Endothelial cell of umbilical vein (primary cell): ENCODE measurements around the gene CRHR2.

Experiments used
- CTCF ChIP-seq, 2 donors: IDR thresholded peaks; 1 replicate in 1 of 2; 2 replicates in 1 of 2; pipeline ENCODE4 v1.5.1; 2011; ENCODE audit warnings: low read length in 2 of 2, mild to moderate bottlenecking in 2 of 2, moderate library complexity in 2 of 2, control low read depth in 1 of 2, inconsistent platforms in 1 of 2, low read depth in 1 of 2; ENCODE audit not compliant: insufficient read depth in 1 of 2; ENCODE audit errors: extremely low read depth in 1 of 2
- EZH2 ChIP-seq: IDR thresholded peaks from 2 replicates; pipeline ENCODE4 v1.6.1; 2012; ENCODE audit warnings: borderline replicate concordance, low read depth, mild to moderate bottlenecking, moderate library complexity, low read length, inconsistent platforms; ENCODE audit not compliant: severe bottlenecking
- JUN ChIP-seq: IDR thresholded peaks from 2 replicates; pipeline ENCODE4 v1.6.1; 2011; ENCODE audit warnings: borderline replicate concordance, low read depth; ENCODE audit not compliant: insufficient read length, insufficient read depth
- MAX ChIP-seq: IDR thresholded peaks from 2 replicates; pipeline ENCODE4 v1.6.1; 2011; ENCODE audit not compliant: insufficient read depth, insufficient read length
- MYC ChIP-seq: IDR thresholded peaks from one replicate; pipeline ENCODE4 v1.6.1; 2011; ENCODE audit warnings: mild to moderate bottlenecking, low read depth, low read length
- POLR2A ChIP-seq: IDR thresholded peaks from 2 replicates; pipeline ENCODE4 v1.6.1; 2012; ENCODE audit warnings: low read depth, mild to moderate bottlenecking, control low read depth, low read length
- POLR2AphosphoS5 ChIP-seq: IDR thresholded peaks from 2 replicates; pipeline ENCODE4 v1.6.1; 2012; ENCODE audit warnings: low read depth, mild to moderate bottlenecking, control low read depth, low read length, moderate library complexity; ENCODE audit not compliant: insufficient read depth

GRCh38 chr7:30630986-30631385 is 51.3 kb downstream of the CRHR2 start:
- TF ChIP-seq CTCF (IDR thresholded peaks at IDR 0.05; ENCODE audit: extremely low read depth in 1 of 2, insufficient read depth in 1 of 2, low read depth in 1 of 2, low read length in 2 of 2) = no peak
- no peak for TF ChIP-seq EZH2
- no peak for TF ChIP-seq POLR2A
- no peak for TF ChIP-seq POLR2AphosphoS5
- no peak for TF ChIP-seq MAX
- TF ChIP-seq MYC = no peak
- TF ChIP-seq JUN = no peak
